GM12878 (cell line): ENCODE results near the gene SLC25A26. TPM values are rescaled to one million over a fixed set of nuclear protein-coding genes. Genes with fewer than 3 reads are reported as not detected.

Experiments used
- ATAC-seq: fragments of 200-7000 bp; cut with Tn5 transposase; 3 replicates; pipeline ENCODE4 v1.9.1; 2020; ENCODE audit warnings: mild to moderate bottlenecking, moderate library complexity
- BruUV-seq: library from RNA; stranded (reverse); fragments of 400-500 nt; replicated peaks from 2 replicates; lab custom pipeline; 2021; lab: Mats Ljungman, UMichigan
- CTCF ChIA-PET: fragments of 300-600 bp; sonication (Branson Sonifier 250); formaldehyde crosslinking; extraction: SDS; loops from one replicate; lab custom pipeline; 2021; ENCODE audit warnings: inconsistent platforms; lab: Yijun Ruan, JAX
- POLR2A ChIA-PET: fragments of 350-600 bp; formaldehyde crosslinking; extraction: SDS; loops from one replicate; lab custom pipeline; 2021; ENCODE audit warnings: inconsistent platforms; lab: Charles Lee
- RAD21 ChIA-PET: fragments of 300-600 bp; sonication (Branson Sonifier 250); formaldehyde crosslinking; loops from one replicate; lab custom pipeline; 2023; ENCODE audit warnings: antibody characterized with exemption; ENCODE audit not compliant: unreplicated experiment; lab: Charles Lee
- SMC1A ChIA-PET: fragments of 300-600 bp; sonication (Branson Sonifier 250); formaldehyde crosslinking; loops from one replicate; lab custom pipeline; 2023; ENCODE audit not compliant: unreplicated experiment, uncharacterized antibody; lab: Charles Lee
- DNase-seq: peaks from one replicate; pipeline ENCODE4 v3.0.0-alpha.2; 2011; ENCODE audit warnings: low read depth, low spot score
- FAIRE-seq: peaks from 3 replicates; lab custom pipeline; 2011; peaks lifted over from hg19 to GRCh38; lab: Jason Lieb, UNC
- H2AFZ ChIP-seq: 2 replicates; pipeline ENCODE4 v1.6.0; 2011; ENCODE audit warnings: low read depth, low read length, control low read depth; ENCODE audit not compliant: control insufficient read depth
- H3K27ac ChIP-seq: 2 replicates; pipeline ENCODE4 v1.5.1; 2011; ENCODE audit warnings: control low read depth; ENCODE audit not compliant: control insufficient read depth, insufficient read depth
- H3K27me3 ChIP-seq, 2 experiments: replicated peaks in 1 of 2; 2 replicates each; pipeline versions ENCODE4 v1.6.0 to v1.6.1; 2011; ENCODE audit warnings: low read length in 1 of 2; ENCODE audit not compliant: control insufficient read depth in 2 of 2, insufficient read depth in 2 of 2
- H3K36me3 ChIP-seq, 2 experiments: 2 replicates each; pipeline ENCODE4 v1.5.1; 2011; ENCODE audit warnings: low read length in 1 of 2; ENCODE audit not compliant: control insufficient read depth in 2 of 2, insufficient read depth in 2 of 2
- H3K4me1 ChIP-seq: 2 replicates; pipeline ENCODE4 v1.6.1; 2011; ENCODE audit warnings: mild to moderate bottlenecking, low read length, moderate library complexity, mixed read lengths; ENCODE audit not compliant: control insufficient read depth, insufficient read depth
- H3K4me2 ChIP-seq: 2 replicates; pipeline ENCODE4 v1.6.0; 2011; ENCODE audit warnings: control low read depth; ENCODE audit not compliant: control insufficient read depth, insufficient read depth
- H3K4me3 ChIP-seq: fragments of 200-600 bp; sonication (generic); 2 replicates; pipeline ENCODE4 v1.5.1; 2016
- H3K79me2 ChIP-seq: 2 replicates; pipeline ENCODE4 v1.6.0; 2011; ENCODE audit warnings: low read length; ENCODE audit not compliant: control insufficient read depth, insufficient read depth
- H3K9ac ChIP-seq: 2 replicates; pipeline ENCODE4 v1.8.0; 2011; ENCODE audit warnings: low read length, control low read depth, mixed read lengths; ENCODE audit not compliant: control insufficient read depth, insufficient read depth
- H3K9me3 ChIP-seq: replicated peaks from 3 replicates; pipeline ENCODE4 v1.5.1; 2011; ENCODE audit warnings: mild to moderate bottlenecking, low read length; ENCODE audit not compliant: control insufficient read depth, insufficient read depth
- H4K20me1 ChIP-seq: 2 replicates; pipeline ENCODE4 v1.6.0; 2011; ENCODE audit not compliant: control insufficient read depth, insufficient read depth
- ATF3 ChIP-seq: IDR thresholded peaks from 2 replicates; pipeline ENCODE4 v1.6.1; 2011; ENCODE audit warnings: low read depth, mild to moderate bottlenecking, low read length, moderate library complexity, borderline replicate concordance; ENCODE audit errors: extremely low read depth
- BCL11A ChIP-seq: IDR thresholded peaks from 2 replicates; pipeline ENCODE4 v1.6.1; 2011; ENCODE audit warnings: low read depth, low read length
- BRCA1 ChIP-seq: IDR thresholded peaks from 2 replicates; pipeline ENCODE4 v1.6.1; 2011; ENCODE audit warnings: low read depth, low read length, improper control_type of control experiment
- FOS ChIP-seq: IDR thresholded peaks from 3 replicates; pipeline ENCODE4 v1.6.1; 2011; ENCODE audit warnings: borderline replicate concordance; ENCODE audit not compliant: insufficient read length; ENCODE audit errors: extremely low read depth
- HDGF ChIP-seq: fragments of 450-650 bp; IDR thresholded peaks from 2 replicates; pipeline ENCODE4 v1.6.1; 2016; ENCODE audit warnings: antibody characterized with exemption
- MAX ChIP-seq: IDR thresholded peaks from 2 replicates; pipeline ENCODE4 v1.6.1; 2012; ENCODE audit warnings: low read depth, low read length, improper control_type of control experiment
- RELA ChIP-seq: fragments of 450-650 bp; IDR thresholded peaks from 2 replicates; pipeline ENCODE4 v1.8.0; 2014; ENCODE audit warnings: borderline replicate concordance; ENCODE audit not compliant: partially characterized antibody
- STAT3 ChIP-seq: IDR thresholded peaks from 2 replicates; pipeline ENCODE4 v1.6.1; 2011; ENCODE audit warnings: low read depth, low read length, improper control_type of control experiment
- WRNIP1 ChIP-seq: IDR thresholded peaks from 2 replicates; pipeline ENCODE4 v1.6.1; 2011; ENCODE audit warnings: low read depth, low read length, improper control_type of control experiment, borderline replicate concordance
- ZBTB33 ChIP-seq: fragments of 450-650 bp; IDR thresholded peaks from 2 replicates; pipeline ENCODE4 v1.6.1; 2017; ENCODE audit warnings: mild to moderate bottlenecking
- WGBS: methylation state at CpG from one replicate; pipeline ENCODE4 v1.1.6; 2016; ENCODE audit warnings: low lambda C conversion rate; ENCODE audit not compliant: insufficient replicate concordance, insufficient coverage; ENCODE audit errors: missing lambda C conversion rate; 5-methylcytosine and 5-hydroxymethylcytosine counted together
- in situ Hi-C: fragments of 300-500 bp; cut with MboI; formaldehyde crosslinking; loops from 9 replicates; pipeline ENCODE4 v1.14.3; 2018; ENCODE audit warnings: mixed read lengths
- intact Hi-C: fragments of 100-400 bp; cut with micrococcal nuclease; formaldehyde crosslinking; loops from one replicate; pipeline ENCODE4 v1.14.2; 2022; ENCODE audit not compliant: unreplicated experiment
- polyA plus RNA-seq, 11 experiments: library from polyadenylated mRNA; depleted of rRNA in 4 of 11; unstranded in 6 of 11; stranded (reverse) in 5 of 11; fragments of >200 nt; fragmentation: Nextera tagmentation in 4 of 11; fragmentation: Illumina TruSeq in 1 of 11; extraction: Ambion mirVana in 4 of 11; extraction: Trizol in 1 of 11; gene quantifications; 1 replicate in 1 of 11; 2 replicates in 10 of 11; pipeline versions ENCODE4 v1.2.1 to v1.2.3, GENCODE V29; 2011 to 2016; ENCODE audit warnings: inconsistent platforms in 2 of 11, missing spikeins in 2 of 11, low read depth in 1 of 11
- total RNA-seq, 4 experiments: library from RNA; depleted of rRNA in 3 of 4; stranded (reverse); fragments of >200 nt in 3 of 4; fragmentation: Illumina TruSeq in 1 of 4; extraction: Trizol in 1 of 4; gene quantifications; 2 replicates each; pipeline versions ENCODE4 v1.2.1 to v1.2.3, GENCODE V29; 2013 to 2021
- TF ChIP-seq, protein P1 (sequence below): IDR thresholded peaks from 2 replicates; pipeline ENCODE4 v1.6.1; 2011; ENCODE audit warnings: borderline replicate concordance, low read depth, mild to moderate bottlenecking, moderate library complexity, low read length; ENCODE audit not compliant: insufficient read depth, poor library complexity, severe bottlenecking

Gene SLC25A26
- total and polyA plus RNA-seq, 10 of the 15 experiments (the other 5 are each of a cell fraction or from before 2014, with no cell fraction given): 14.6 to 49.7 (median 24.9) TPM

- no peak for TF ChIP-seq FOS
- no peak for TF ChIP-seq BRCA1
- TF ChIP-seq MAX: no peak
These were observed 36.0 kb downstream of the SLC25A26 start (continued) for GRCh38 chr3:66256806-66257205.

DNA sequence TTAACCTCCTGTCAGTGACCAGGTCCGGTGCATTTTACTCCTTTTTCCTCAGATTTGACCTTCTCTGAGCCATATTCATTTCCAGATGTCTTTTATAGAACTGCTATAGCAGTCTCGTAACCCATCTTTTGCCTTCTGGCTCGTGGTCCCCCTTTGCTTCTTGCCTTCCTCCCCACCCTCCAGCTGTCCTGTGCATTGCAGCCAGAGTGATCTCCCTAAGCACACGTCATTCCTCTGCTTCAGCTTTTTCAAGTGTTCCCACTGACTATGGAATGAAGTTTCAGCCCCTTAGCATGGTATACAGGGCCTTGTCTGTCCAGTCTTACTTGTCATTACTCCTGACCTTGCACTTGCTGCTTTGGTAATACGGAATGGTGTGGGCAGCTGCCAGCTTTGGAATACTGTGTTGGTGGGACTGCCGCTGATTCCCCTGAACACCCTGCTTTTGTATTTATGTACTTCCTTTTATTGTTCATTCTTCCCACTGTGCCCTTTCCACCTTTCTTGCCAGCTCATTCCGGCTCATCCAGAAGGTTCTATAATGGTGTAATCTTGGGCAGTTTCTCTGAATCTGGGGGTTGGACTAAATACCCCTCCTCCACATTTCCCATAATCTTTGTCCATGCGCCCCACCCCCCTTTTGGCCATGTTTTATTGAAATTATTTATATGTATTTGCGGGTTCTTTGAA lies 38.9 kb downstream of the SLC25A26 start:
- ChIA-PET CTCF (interaction anchor here (1.3 kb wide), 1 partner anchor 563 kb away, joined by 3 read pairs; no protein-coding TSS in a partner anchor), POLR2A (no interaction called here), SMC1A (interaction anchor here (0.6 kb wide), 1 partner anchor 543 kb away, joined by 3 read pairs; no protein-coding TSS in a partner anchor), RAD21 (no interaction called here)
- H3K27ac ChIP-seq: no peak overlapping the region
- FAIRE-seq (no peak), ATAC-seq (no peak), DNase-seq (no peak)
- H3K9ac ChIP-seq: no peak overlapping the region
- BruUV-seq: no TSS peak
- H3K4me1 ChIP-seq: no peaks in the 10 kb centered on the region
- no peak overlapping the region for H3K4me3 ChIP-seq
- no peak overlapping the region for H2AFZ ChIP-seq
- in situ Hi-C loops: no loop called here
- no peak for TF ChIP-seq BCL11A
- intact Hi-C loops: no loop called here
- WGBS: 93% methylated on average over 9 of the region's 9 CpGs
- no peak overlapping the region for H3K4me2 ChIP-seq
- no peaks in the 10 kb centered on the region for H3K79me2 ChIP-seq
- no peaks in the 10 kb centered on the region for H4K20me1 ChIP-seq
- H3K27me3 ChIP-seq: no peaks in the 10 kb centered on the region
- no peaks in the 10 kb centered on the region for H3K9me3 ChIP-seq
- no peaks in the 10 kb centered on the region; a peak in 2 of 4 replicates for H3K36me3 ChIP-seq

DNA sequence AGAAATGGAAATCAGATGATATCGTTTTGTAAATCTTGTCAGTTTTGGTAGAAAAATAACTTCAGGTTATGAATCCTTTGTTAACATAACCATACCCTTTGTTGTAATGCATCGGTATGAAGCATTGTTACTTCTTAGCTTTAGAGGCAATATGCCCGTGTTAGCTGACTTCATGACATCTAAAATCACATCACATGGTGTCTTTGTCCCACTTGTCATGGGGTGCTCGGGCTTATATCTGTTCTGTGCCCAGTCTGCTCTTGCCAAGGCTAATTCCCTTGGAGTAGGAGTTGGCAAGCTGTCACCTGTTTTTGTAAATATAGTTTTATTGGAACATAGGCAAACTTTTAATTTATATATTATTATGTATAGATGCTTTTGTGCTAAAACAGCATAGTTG lies 39.6 kb downstream of the SLC25A26 start:
- ATAC-seq (no peak), DNase-seq (no peak), FAIRE-seq (no peak)
- CTCF ChIA-PET: interaction anchor here (1.3 kb wide), 1 partner anchor 562 kb away, joined by 3 read pairs; no protein-coding TSS in a partner anchor
- RAD21 ChIA-PET: no interaction called here
- SMC1A ChIA-PET: interaction anchor here (0.6 kb wide), 1 partner anchor 126 kb away, joined by 3 read pairs; no protein-coding TSS in a partner anchor
- Histone ChIP-seq H3K36me3 (no peaks in the 10 kb centered on the region; a peak in 1 of 4 replicates), H3K27ac (no peak overlapping the region), H3K4me3 (no peak overlapping the region), H3K4me1 (no peaks in the 10 kb centered on the region), H3K4me2 (no peak overlapping the region), H2AFZ (no peak overlapping the region), H3K9ac (no peak overlapping the region), H3K27me3 (no peaks in the 10 kb centered on the region), H3K9me3 (no peaks in the 10 kb centered on the region), H3K79me2 (no peaks in the 10 kb centered on the region), H4K20me1 (no peaks in the 10 kb centered on the region)
- WGBS: 100% methylated on average over 4 of the region's 4 CpGs
- no TSS peak for BruUV-seq
- POLR2A ChIA-PET: no interaction called here
- in situ Hi-C loops (no loop called here), intact Hi-C loops (no loop called here)
- no peak for TF ChIP-seq RELA
- no peak for TF ChIP-seq WRNIP1
- TF ChIP-seq, protein P1, sequence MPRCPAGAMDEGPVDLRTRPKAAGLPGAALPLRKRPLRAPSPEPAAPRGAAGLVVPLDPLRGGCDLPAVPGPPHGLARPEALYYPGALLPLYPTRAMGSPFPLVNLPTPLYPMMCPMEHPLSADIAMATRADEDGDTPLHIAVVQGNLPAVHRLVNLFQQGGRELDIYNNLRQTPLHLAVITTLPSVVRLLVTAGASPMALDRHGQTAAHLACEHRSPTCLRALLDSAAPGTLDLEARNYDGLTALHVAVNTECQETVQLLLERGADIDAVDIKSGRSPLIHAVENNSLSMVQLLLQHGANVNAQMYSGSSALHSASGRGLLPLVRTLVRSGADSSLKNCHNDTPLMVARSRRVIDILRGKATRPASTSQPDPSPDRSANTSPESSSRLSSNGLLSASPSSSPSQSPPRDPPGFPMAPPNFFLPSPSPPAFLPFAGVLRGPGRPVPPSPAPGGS: no peak
- TF ChIP-seq ATF3: no peak
- no peak for TF ChIP-seq ZBTB33
- no peak for TF ChIP-seq STAT3
- no peak for TF ChIP-seq HDGF
